Hematopoietic multipotent progenitor cell (in vitro differentiated cells): ENCODE data around the gene AFF2. TPM values are rescaled to one million over a fixed set of nuclear protein-coding genes. Genes with fewer than 3 reads are reported as not detected.

Experiments
- DNase-seq, 3 donors: peaks; one replicate each; pipeline ENCODE4 v3.0.0-alpha.2; 2011 to 2015; ENCODE audit warnings: low read depth in 2 of 3, low spot score in 2 of 3
- total RNA-seq: library from RNA; depleted of rRNA; stranded (reverse); fragments of >200 nt; gene quantifications from one replicate; pipeline ENCODE4 v1.2.3, GENCODE V29; 2012

The AFF2 gene
- total RNA-seq, 1 donor = 2.7 TPM

- no peak for DNase-seq
Observed at GRCh38 chrX:148535639-148536038, 35.2 kb downstream of the AFF2 start.

GRCh38 chrX:148536961-148537360, 36.5 kb downstream of the AFF2 start:
- no peak for DNase-seq

GRCh38 chrX:148537556-148538182, 37.3 kb downstream of the AFF2 start:
- no peak for DNase-seq

- DNase-seq = no peak
Observed at GRCh38 chrX:148538582-148538981, 38.2 kb downstream of the AFF2 start.

GRCh38 chrX:148540114-148540513, 39.7 kb downstream of the AFF2 start:
- DNase-seq = no peak

- DNase-seq = no peak
Observed at GRCh38 chrX:148540671-148541583, 40.5 kb downstream of the AFF2 start.

GRCh38 chrX:148541584-148541940, 41.1 kb downstream of the AFF2 start:
- no peak for DNase-seq

- DNase-seq = no peak
Observed at GRCh38 chrX:148542481-148543255, 42.3 kb downstream of the AFF2 start.

- no peak for DNase-seq
Observed at GRCh38 chrX:148552775-148553174, 52.4 kb downstream of the AFF2 start.

- DNase-seq = no peak
Observed at GRCh38 chrX:148555101-148555500, 54.7 kb downstream of the AFF2 start.

GRCh38 chrX:148555571-148556243, 55.3 kb downstream of the AFF2 start:
- DNase-seq = no peak

GRCh38 chrX:148556498-148556897, 56.1 kb downstream of the AFF2 start:
- DNase-seq = no peak

- no peak for DNase-seq
Observed at GRCh38 chrX:148562846-148563245, 62.4 kb downstream of the AFF2 start.

- no peak for DNase-seq
Observed at GRCh38 chrX:148567229-148567628, 66.8 kb downstream of the AFF2 start.

- no peak for DNase-seq
Observed at GRCh38 chrX:148567779-148568178, 67.4 kb downstream of the AFF2 start.

GRCh38 chrX:148568763-148569162, 68.3 kb downstream of the AFF2 start:
- DNase-seq = no peak

- no peak for DNase-seq
Observed at GRCh38 chrX:148572337-148572736, 71.9 kb downstream of the AFF2 start.

GRCh38 chrX:148573119-148573518, 72.7 kb downstream of the AFF2 start:
- DNase-seq = no peak

GRCh38 chrX:148574237-148574973, 74.0 kb downstream of the AFF2 start:
- DNase-seq = no peak

GRCh38 chrX:148576396-148576795, 76.0 kb downstream of the AFF2 start:
- no peak for DNase-seq
